GM12864 (cell line): ENCODE data around the gene CLCN5.

ENCODE experiments used
- DNase-seq: peaks from one replicate; pipeline ENCODE4 v3.0.0-alpha.2; 2011; ENCODE audit warnings: low read depth
- H3K4me3 ChIP-seq: 2 replicates; pipeline ENCODE4 v1.5.1; 2011; ENCODE audit warnings: mild to moderate bottlenecking, low read depth, low read length, control low read depth
- CTCF ChIP-seq: IDR thresholded peaks from 2 replicates; pipeline ENCODE4 v1.5.1; 2011; ENCODE audit warnings: low read depth, mild to moderate bottlenecking, moderate library complexity, low read length, control low read depth, inconsistent platforms; ENCODE audit errors: missing control alignments

Gene CLCN5

DNA sequence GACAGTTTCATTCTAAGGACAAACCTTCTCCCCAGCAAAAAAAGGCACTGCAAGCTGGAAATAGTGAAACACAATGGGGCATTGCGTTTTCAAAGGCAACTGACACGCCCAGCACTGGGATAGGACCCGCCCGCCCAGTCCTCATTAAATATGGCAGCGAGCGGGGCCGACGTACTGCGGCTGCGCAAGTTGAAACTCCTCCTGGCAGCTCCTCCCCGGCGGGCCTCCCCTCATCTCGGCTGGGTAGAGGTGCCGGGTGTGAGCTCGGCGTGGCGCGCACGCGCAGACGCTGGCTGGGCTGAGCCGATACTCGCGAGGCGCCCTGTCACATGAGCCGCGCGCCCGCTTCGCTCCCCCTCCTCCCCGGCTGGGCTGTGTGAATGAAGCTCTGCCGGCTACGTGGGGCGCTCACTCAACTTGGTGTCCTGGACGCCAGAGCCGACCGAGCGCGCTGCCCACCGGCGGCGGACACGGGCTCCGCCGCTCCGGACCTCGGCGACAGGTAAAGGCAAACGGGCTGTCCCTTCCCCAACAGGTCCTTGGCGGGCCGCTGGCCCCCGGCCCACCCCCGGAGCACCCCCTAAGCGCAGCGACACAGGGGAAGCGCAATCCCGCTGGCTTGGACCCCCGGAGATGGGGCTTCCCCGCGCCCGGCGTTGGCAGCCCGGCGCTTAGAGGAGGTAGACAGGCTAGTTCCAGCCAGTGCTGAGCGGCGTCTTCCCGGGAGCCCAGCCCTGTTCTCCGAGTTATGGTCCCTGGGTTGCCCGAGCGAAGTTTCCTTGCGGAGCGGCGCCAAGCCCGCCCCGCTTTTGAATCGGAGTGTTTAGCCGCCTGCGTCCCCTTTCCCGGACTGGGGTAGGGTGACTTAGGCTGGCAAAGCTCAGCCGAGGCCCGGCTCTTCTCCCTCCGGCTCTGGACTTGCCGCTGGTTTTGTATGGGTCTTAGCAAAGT lies at the start of gene CLCN5:
TSS of gene CLCN5 (plus strand) at position 306 of the 951 bp plus-strand sequence. CDS start 2,703 bp downstream, outside the sequence.
- peak within 1 kb of the TSS; percentile 73 for H3K4me3 ChIP-seq
- no peak for TF ChIP-seq CTCF
- peak; percentile 69 for DNase-seq

GRCh38 chrX:49876750-49877149 lies 45.6 kb upstream of the CLCN5 start:
- TF ChIP-seq CTCF = peak; percentile 36
- H3K4me3 ChIP-seq = no peak overlapping the region
- DNase-seq = no peak

GRCh38 chrX:49877397-49878101 lies 44.8 kb upstream of the CLCN5 start:
- H3K4me3 ChIP-seq = no peak overlapping the region
- no peak for DNase-seq
- no peak for TF ChIP-seq CTCF

DNA sequence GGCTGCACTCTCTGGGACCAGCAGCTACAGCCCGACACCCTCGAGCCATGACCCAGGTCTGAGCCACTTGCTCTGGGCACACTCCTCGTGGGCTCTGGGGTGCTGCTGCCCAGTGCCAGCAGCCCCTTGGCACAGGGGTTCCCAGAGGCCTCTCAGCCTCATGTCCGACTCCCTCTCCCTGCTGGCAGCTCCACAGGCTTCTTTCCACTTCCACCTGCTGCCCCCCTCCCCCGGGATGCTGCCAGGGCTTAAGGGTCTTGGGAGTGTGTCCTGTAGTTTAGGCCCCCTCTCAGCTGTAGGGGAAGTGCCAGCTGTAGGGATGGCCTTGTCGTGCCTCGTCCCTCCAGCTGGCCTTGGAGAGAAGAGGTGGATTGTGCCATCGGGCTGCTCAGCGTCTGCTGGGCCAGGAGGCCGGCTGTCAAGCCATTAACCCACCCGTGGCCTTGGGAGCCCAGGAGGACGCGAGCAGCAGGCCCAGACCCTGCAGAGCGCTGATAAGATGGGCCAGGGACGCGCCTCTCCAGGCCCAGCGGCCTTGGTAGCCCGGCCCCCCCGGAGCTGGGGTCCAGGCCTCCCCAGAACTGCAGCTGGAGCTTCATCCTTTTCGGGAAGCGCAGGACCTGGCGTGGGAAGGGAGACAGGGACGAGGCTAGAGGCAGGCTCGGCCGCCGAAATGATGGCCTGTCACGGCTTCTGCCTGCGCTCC lies 44.1 kb upstream of the CLCN5 start:
- H3K4me3 ChIP-seq = no peak overlapping the region; the same call in 1 of the 2 replicates
- no peak for TF ChIP-seq CTCF
- DNase-seq = no peak

DNA sequence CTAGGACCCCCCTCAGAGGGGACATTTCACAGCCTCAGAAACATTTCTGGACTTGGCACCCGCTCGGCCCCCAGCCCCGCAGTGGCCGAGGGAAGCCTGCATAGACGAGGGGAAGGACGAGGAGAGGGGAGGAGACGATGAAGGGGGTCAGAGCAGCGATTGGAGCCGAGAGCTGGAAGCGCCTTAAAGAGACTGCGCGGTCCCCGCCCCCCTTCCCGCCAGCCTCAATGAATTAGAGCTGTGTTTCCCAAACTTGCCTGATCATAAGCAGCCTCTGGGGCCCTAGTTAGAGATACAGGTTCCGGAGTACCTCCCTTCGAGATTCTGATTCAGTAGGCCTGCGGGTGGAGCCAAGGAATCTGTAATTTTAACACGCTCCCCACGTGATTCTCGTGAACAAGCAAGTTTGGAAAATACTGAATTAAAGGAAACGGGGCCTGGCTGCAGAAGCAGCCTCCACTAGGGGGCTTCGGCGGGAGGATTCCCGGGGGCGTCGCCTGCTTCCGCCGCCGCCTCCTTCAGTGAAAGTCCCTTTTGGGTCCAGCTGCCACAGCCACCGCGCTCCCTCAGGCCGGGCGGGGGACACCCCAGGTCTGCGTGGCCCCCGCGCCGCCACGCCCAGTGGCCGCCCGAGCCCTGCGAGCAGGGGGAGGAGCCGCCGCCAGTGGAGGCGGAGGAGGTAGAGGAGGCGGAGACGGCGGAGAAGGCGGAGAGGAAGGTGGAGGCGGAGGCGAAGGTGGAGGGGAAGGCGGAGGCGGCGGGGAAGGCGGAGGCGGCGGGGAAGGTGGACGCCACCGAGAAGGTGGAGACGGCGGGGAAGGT lies 43.4 kb upstream of the CLCN5 start, which contains the start of gene USP27X:
TSS of gene USP27X (plus strand) at position 651 of the 822 bp plus-strand sequence. CDS start 824 bp downstream, outside the sequence.
- peak; percentile 52 for TF ChIP-seq CTCF

More for the DNA sequence above, 43.4 kb upstream of the CLCN5 start, which contains the start of gene USP27X:
- peak within 1 kb of the TSS; percentile 59 for H3K4me3 ChIP-seq
- no peak for DNase-seq
